Iris pigment epithelial cell (primary cell): ENCODE measurements around the gene CNTF.

Experiments
- DNase-seq: peaks from one replicate; pipeline ENCODE4 v3.0.0-alpha.2; 2011; ENCODE audit warnings: low read depth

Gene CNTF

GRCh38 chr11:58641803-58642581, 19.5 kb downstream of the CNTF start:
- no peak for DNase-seq

- no peak for DNase-seq
These were observed 23.4 kb downstream of the CNTF start for GRCh38 chr11:58645854-58646253.

- no peak for DNase-seq
These were observed 24.8 kb downstream of the CNTF start for GRCh38 chr11:58647141-58647699.

GRCh38 chr11:58647866-58648265, 25.4 kb downstream of the CNTF start:
- DNase-seq: no peak

GRCh38 chr11:58649623-58650022, 27.2 kb downstream of the CNTF start:
- no peak for DNase-seq

GRCh38 chr11:58650496-58650895, 28.0 kb downstream of the CNTF start:
- DNase-seq: no peak

- DNase-seq: no peak
These were observed 30.3 kb downstream of the CNTF start for GRCh38 chr11:58652726-58653280.

GRCh38 chr11:58654079-58654907, 31.8 kb downstream of the CNTF start:
- DNase-seq: peak; percentile 74

GRCh38 chr11:58654908-58655296, 32.4 kb downstream of the CNTF start:
- no peak for DNase-seq

- no peak for DNase-seq
These were observed 33.9 kb downstream of the CNTF start for GRCh38 chr11:58656348-58656747.

GRCh38 chr11:58658623-58659022, 36.2 kb downstream of the CNTF start:
- DNase-seq: no peak

- DNase-seq: no peak
These were observed 36.9 kb downstream of the CNTF start for GRCh38 chr11:58659404-58659803.

GRCh38 chr11:58659910-58660570, 37.6 kb downstream of the CNTF start:
- no peak for DNase-seq

GRCh38 chr11:58671983-58672633, 49.6 kb downstream of the CNTF start:
- DNase-seq: no peak

- DNase-seq: no peak
These were observed 52.1 kb downstream of the CNTF start for GRCh38 chr11:58674609-58675008.
